HepG2 (cell line): Measurements from ENCODE around the gene DST. TPM values are rescaled to one million over a fixed set of nuclear protein-coding genes. Genes with fewer than 3 reads are reported as not detected.
A peak's percentile ranks its signal among the peaks of the same experiment; 100 is the strongest.

Experiments
- BCL6 ChIP-seq: IDR thresholded peaks from 2 replicates; pipeline ENCODE4 v1.6.1; 2016; ENCODE audit warnings: missing genetic modification reagents, missing compliant biosample characterization
- CTCF ChIP-seq: sonication (generic); formaldehyde crosslinking; IDR thresholded peaks from 2 replicates; pipeline ENCODE4 v1.5.0; 2020; ENCODE audit warnings: mild to moderate bottlenecking, missing genetic modification reagents, moderate library complexity
- EP300 ChIP-seq, 3 experiments: sonication (generic) in 1 of 3; formaldehyde crosslinking in 1 of 3; IDR thresholded peaks; 2 replicates each; pipeline versions ENCODE4 v1.5.1 to v1.6.1; 2011 to 2020; ENCODE audit warnings: low read depth in 2 of 3, low read length in 2 of 3, borderline replicate concordance in 1 of 3, improper control_type of control experiment in 1 of 3, mild to moderate bottlenecking in 1 of 3, missing genetic modification reagents in 1 of 3, moderate library complexity in 1 of 3
- FLYWCH1 ChIP-seq: sonication (generic); formaldehyde crosslinking; IDR thresholded peaks from 2 replicates; pipeline ENCODE4 v1.8.1; 2023; ENCODE audit warnings: mild to moderate bottlenecking, missing genetic modification reagents
- FOXA3 ChIP-seq: IDR thresholded peaks from 2 replicates; pipeline ENCODE4 v1.6.1; 2016; ENCODE audit warnings: missing genetic modification reagents, missing compliant biosample characterization
- GFI1 ChIP-seq: sonication (generic); formaldehyde crosslinking; IDR thresholded peaks from 2 replicates; pipeline ENCODE4 v1.5.0; 2020; ENCODE audit warnings: missing genetic modification reagents, mild to moderate bottlenecking, borderline replicate concordance
- HDAC1 ChIP-seq: sonication (generic); formaldehyde crosslinking; IDR thresholded peaks from 2 replicates; pipeline ENCODE4 v1.5.1; 2020; ENCODE audit warnings: mild to moderate bottlenecking, missing genetic modification reagents
- HNF4A ChIP-seq: sonication (generic); formaldehyde crosslinking; IDR thresholded peaks from 2 replicates; pipeline ENCODE4 v1.4.0; 2020; ENCODE audit warnings: missing genetic modification reagents
- HOXA5 ChIP-seq: sonication (generic); formaldehyde crosslinking; IDR thresholded peaks from 2 replicates; pipeline ENCODE4 v1.4.0; 2020; ENCODE audit warnings: missing genetic modification reagents
- IRF1 ChIP-seq: sonication (generic); formaldehyde crosslinking; IDR thresholded peaks from 2 replicates; pipeline ENCODE4 v1.4.0; 2020; ENCODE audit warnings: low read depth, mild to moderate bottlenecking, missing genetic modification reagents
- PRDM15 ChIP-seq: sonication (generic); formaldehyde crosslinking; IDR thresholded peaks from 2 replicates; pipeline ENCODE4 v1.4.0; 2020; ENCODE audit warnings: missing genetic modification reagents
- RBM39 ChIP-seq: fragments of 200-400 bp; formaldehyde crosslinking; IDR thresholded peaks from one replicate; pipeline ENCODE4 v1.6.1; 2018; ENCODE audit warnings: antibody characterized with exemption, mild to moderate bottlenecking, low read depth, low read length; ENCODE audit not compliant: poor library complexity, severe bottlenecking
- SOX13 ChIP-seq, 3 experiments: fragments of 450-650 bp in 1 of 3; sonication (generic) in 1 of 3; formaldehyde crosslinking in 1 of 3; IDR thresholded peaks in 2 of 3; conservative IDR thresholded peaks in 1 of 3; 2 replicates each; pipeline versions ENCODE4 v1.5.0 to v1.6.1; 2016 to 2020; ENCODE audit warnings: antibody characterized with exemption in 1 of 3, mild to moderate bottlenecking in 1 of 3, missing compliant biosample characterization in 1 of 3, missing genetic modification reagents in 1 of 3, moderate library complexity in 1 of 3
- SOX5 ChIP-seq: IDR thresholded peaks from 2 replicates; pipeline ENCODE4 v1.6.1; 2016; ENCODE audit warnings: borderline replicate concordance
- YY1 ChIP-seq: IDR thresholded peaks from 2 replicates; pipeline ENCODE4 v1.6.1; 2011; ENCODE audit warnings: low read length, low read depth, moderate library complexity, mild to moderate bottlenecking; ENCODE audit not compliant: insufficient read depth, insufficient replicate concordance
- ZBTB1 ChIP-seq: sonication (generic); formaldehyde crosslinking; IDR thresholded peaks from 2 replicates; pipeline ENCODE4 v1.4.0; 2020; ENCODE audit warnings: missing genetic modification reagents, borderline replicate concordance
- ZBTB49 ChIP-seq: sonication (generic); formaldehyde crosslinking; IDR thresholded peaks from 2 replicates; pipeline ENCODE4 v1.4.0; 2020; ENCODE audit warnings: missing genetic modification reagents, borderline replicate concordance
- ZFP36 ChIP-seq: fragments of 150-350 bp; IDR thresholded peaks from 2 replicates; pipeline ENCODE4 v1.6.1; 2018; ENCODE audit warnings: borderline replicate concordance, low read length, low read depth; ENCODE audit not compliant: partially characterized antibody
- ZMYM2 ChIP-seq: sonication (generic); formaldehyde crosslinking; IDR thresholded peaks from 2 replicates; pipeline ENCODE4 v1.8.0; 2022; ENCODE audit warnings: mild to moderate bottlenecking, missing genetic modification reagents
- ZNF615 ChIP-seq: sonication (generic); formaldehyde crosslinking; IDR thresholded peaks from 2 replicates; pipeline ENCODE4 v1.5.0; 2020; ENCODE audit warnings: mild to moderate bottlenecking, missing genetic modification reagents, borderline replicate concordance
- ZNF816 ChIP-seq: sonication (generic); formaldehyde crosslinking; IDR thresholded peaks from 2 replicates; pipeline ENCODE4 v1.8.0; 2022; ENCODE audit warnings: missing genetic modification reagents, mild to moderate bottlenecking, borderline replicate concordance
- polyA plus RNA-seq, 8 experiments: library from polyadenylated mRNA; depleted of rRNA in 3 of 8; stranded (reverse) in 7 of 8; unstranded in 1 of 8; fragments of >200 nt; fragmentation: Illumina TruSeq in 4 of 8; extraction: Trizol in 4 of 8; gene quantifications; 2 replicates each; pipeline versions ENCODE4 v1.2.1 to v1.2.3, GENCODE V29; 2011 to 2016; ENCODE audit warnings: low read depth in 4 of 8, missing spikeins in 1 of 8, mixed read lengths in 1 of 8; ENCODE audit not compliant: insufficient read depth in 1 of 8
- total RNA-seq, 5 experiments: library from RNA; depleted of rRNA; stranded (reverse); fragments of >200 nt; fragmentation: Illumina TruSeq; extraction: Trizol; gene quantifications; 2 replicates each; pipeline ENCODE4 v1.2.3, GENCODE V29; 2016; ENCODE audit warnings: low read depth in 1 of 5

The DST gene
- total and polyA plus RNA-seq, 2 of the 13 experiments (the other 11 are each of a cell fraction or from before 2014, with no cell fraction given): 64.4 to 89.0 TPM

- TF ChIP-seq ZMYM2 (CRISPR knock-in tag): no peak
- no peak for TF ChIP-seq IRF1 (CRISPR knock-in tag)
- TF ChIP-seq SOX13 (IDR thresholded peaks at IDR 0.05): no peak
- TF ChIP-seq SOX13 (CRISPR knock-in tag; conservative IDR thresholded peaks at IDR 0.05 in 1 of 2, IDR thresholded peaks at IDR 0.05 in 1 of 2): peak in 1 of 2 experiments; percentile 75; a peak in 1 of 4 replicates
- no peak for TF ChIP-seq RBM39
- TF ChIP-seq ZNF615 (CRISPR knock-in tag): no peak
- TF ChIP-seq FOXA3 (CRISPR knock-in tag): no peak
- peak; percentile 63 for TF ChIP-seq BCL6 (CRISPR knock-in tag)
- no peak for TF ChIP-seq FLYWCH1
- TF ChIP-seq HDAC1 (CRISPR knock-in tag): no peak
- TF ChIP-seq ZBTB1 (CRISPR knock-in tag): no peak
- TF ChIP-seq SOX5 (CRISPR knock-in tag): peak; percentile 26; the same call in 1 of the 2 replicates
- no peak for TF ChIP-seq YY1
- TF ChIP-seq ZFP36: no peak
- no peak for TF ChIP-seq PRDM15 (CRISPR knock-in tag)
- TF ChIP-seq CTCF (CRISPR knock-in tag): no peak
- no peak for TF ChIP-seq ZBTB49 (CRISPR knock-in tag)
- TF ChIP-seq EP300 (IDR thresholded peaks at IDR 0.05; ENCODE audit: low read depth in 2 of 2, low read length in 2 of 2): 0 out of 4 replicates have a peak, but pooled peaks of 1 of the 2 experiments have one; percentile 22
- no peak for TF ChIP-seq EP300 (CRISPR knock-in tag; IDR thresholded peaks at IDR 0.05; ENCODE audit: borderline replicate concordance)
- no peak for TF ChIP-seq HOXA5 (CRISPR knock-in tag)
- no peak for TF ChIP-seq ZNF816 (CRISPR knock-in tag)
- TF ChIP-seq HNF4A: peak; percentile 30; the same call in 1 of the 2 replicates
- no peak for TF ChIP-seq GFI1 (CRISPR knock-in tag)
Measured at GRCh38 chr6:56655996-56656395, 13.3 kb upstream of the DST start (continued).
